HEK293 (cell line): ENCODE results near the gene MARK3.

Experiments
- EGR2 ChIP-seq: fragments of 450-650 bp; formaldehyde crosslinking; IDR thresholded peaks from 2 replicates; pipeline ENCODE4 v1.5.1; 2016; ENCODE audit warnings: low read depth, missing biosample characterization, missing genetic modification characterization
- GLIS2 ChIP-seq: fragments of 450-650 bp; formaldehyde crosslinking; IDR thresholded peaks from 2 replicates; pipeline ENCODE4 v1.5.1; 2016; ENCODE audit warnings: missing biosample characterization, missing genetic modification characterization
- HIC1 ChIP-seq: fragments of 450-650 bp; formaldehyde crosslinking; IDR thresholded peaks from 2 replicates; pipeline ENCODE4 v1.5.1; 2016; ENCODE audit warnings: missing biosample characterization, missing genetic modification characterization
- KLF17 ChIP-seq: fragments of 450-650 bp; formaldehyde crosslinking; IDR thresholded peaks from 2 replicates; pipeline ENCODE4 v1.5.1; 2016; ENCODE audit warnings: missing biosample characterization, missing genetic modification characterization
- SP2 ChIP-seq: fragments of 450-650 bp; formaldehyde crosslinking; IDR thresholded peaks from 2 replicates; pipeline ENCODE4 v1.5.1; 2016; ENCODE audit warnings: missing biosample characterization, missing genetic modification characterization
- SP3 ChIP-seq: fragments of 450-650 bp; formaldehyde crosslinking; IDR thresholded peaks from 2 replicates; pipeline ENCODE4 v1.5.1; 2016; ENCODE audit warnings: missing biosample characterization, missing genetic modification characterization
- WT1 ChIP-seq: fragments of 450-650 bp; formaldehyde crosslinking; IDR thresholded peaks from 2 replicates; pipeline ENCODE4 v1.5.1; 2016; ENCODE audit warnings: missing biosample characterization, missing genetic modification characterization
- ZBTB1 ChIP-seq: fragments of 450-650 bp; formaldehyde crosslinking; IDR thresholded peaks from 2 replicates; pipeline ENCODE4 v1.5.1; 2016; ENCODE audit warnings: missing biosample characterization, missing genetic modification characterization
- ZBTB10 ChIP-seq: fragments of 450-650 bp; formaldehyde crosslinking; IDR thresholded peaks from 2 replicates; pipeline ENCODE4 v1.5.1; 2016; ENCODE audit warnings: missing biosample characterization, missing genetic modification characterization
- ZBTB8A ChIP-seq: fragments of 450-650 bp; formaldehyde crosslinking; IDR thresholded peaks from 2 replicates; pipeline ENCODE4 v1.5.1; 2016; ENCODE audit warnings: missing biosample characterization, missing genetic modification characterization
- ZEB2 ChIP-seq: fragments of 450-650 bp; formaldehyde crosslinking; IDR thresholded peaks from 2 replicates; pipeline ENCODE4 v1.5.1; 2016; ENCODE audit warnings: missing biosample characterization, missing genetic modification characterization
- ZNF2 ChIP-seq: fragments of 450-650 bp; formaldehyde crosslinking; IDR thresholded peaks from 2 replicates; pipeline ENCODE4 v1.5.1; 2016; ENCODE audit warnings: missing biosample characterization, missing genetic modification characterization
- ZNF24 ChIP-seq: fragments of 450-650 bp; formaldehyde crosslinking; IDR thresholded peaks from 2 replicates; pipeline ENCODE4 v1.5.1; 2016; ENCODE audit warnings: missing biosample characterization, missing genetic modification characterization
- ZNF324 ChIP-seq: fragments of 450-650 bp; formaldehyde crosslinking; IDR thresholded peaks from 2 replicates; pipeline ENCODE4 v1.5.1; 2016; ENCODE audit warnings: missing biosample characterization, missing genetic modification characterization
- ZNF391 ChIP-seq: fragments of 450-650 bp; formaldehyde crosslinking; IDR thresholded peaks from 2 replicates; pipeline ENCODE4 v1.5.1; 2016; ENCODE audit warnings: low read depth, missing biosample characterization, missing genetic modification characterization, borderline replicate concordance
- ZNF501 ChIP-seq: fragments of 450-650 bp; formaldehyde crosslinking; IDR thresholded peaks from 2 replicates; pipeline ENCODE4 v1.5.1; 2016; ENCODE audit warnings: missing biosample characterization, missing genetic modification characterization
- ZNF513 ChIP-seq: fragments of 450-650 bp; IDR thresholded peaks from 2 replicates; pipeline ENCODE4 v1.5.1; 2018; ENCODE audit warnings: missing biosample characterization, missing genetic modification characterization
- ZNF624 ChIP-seq: fragments of 450-650 bp; formaldehyde crosslinking; IDR thresholded peaks from 2 replicates; pipeline ENCODE4 v1.5.1; 2017; ENCODE audit warnings: missing biosample characterization, missing genetic modification characterization
- ZNF658 ChIP-seq: fragments of 450-650 bp; formaldehyde crosslinking; IDR thresholded peaks from 2 replicates; pipeline ENCODE4; 2016; ENCODE audit warnings: missing biosample characterization, missing genetic modification characterization
- ZXDB ChIP-seq: fragments of 450-650 bp; formaldehyde crosslinking; IDR thresholded peaks from 2 replicates; pipeline ENCODE4 v1.5.1; 2016; ENCODE audit warnings: missing biosample characterization, missing genetic modification characterization
- TF ChIP-seq, protein P1 (sequence below): fragments of 450-650 bp; formaldehyde crosslinking; IDR thresholded peaks from 2 replicates; pipeline ENCODE4 v1.5.1; 2016; ENCODE audit warnings: missing biosample characterization, missing genetic modification characterization

MARK3 gene

GRCh38 chr14:103522649-103523574 is 137.7 kb downstream of the MARK3 start, which contains the start of gene CKB (continued):
- no peak for TF ChIP-seq ZNF24 (tag by site-specific recombination)
- 0 out of 2 replicates have a peak, but pooled peaks have one; percentile 24 for TF ChIP-seq ZNF513 (tag by site-specific recombination)
- no peak for TF ChIP-seq ZBTB1 (tag by site-specific recombination)
- TF ChIP-seq ZNF624 (tag by site-specific recombination) = no peak
- TF ChIP-seq WT1 = peak; percentile 20; the same call in 1 of the 2 replicates
- peak; percentile 66 for TF ChIP-seq SP2
- TF ChIP-seq KLF17 (tag by site-specific recombination) = peak; percentile 76
- peak; percentile 63; the same call in 1 of the 2 replicates for TF ChIP-seq ZBTB10 (tag by site-specific recombination)
- TF ChIP-seq GLIS2 = peak; percentile 83
- TF ChIP-seq ZXDB (tag by site-specific recombination) = peak; percentile 56
- TF ChIP-seq, protein P1, sequence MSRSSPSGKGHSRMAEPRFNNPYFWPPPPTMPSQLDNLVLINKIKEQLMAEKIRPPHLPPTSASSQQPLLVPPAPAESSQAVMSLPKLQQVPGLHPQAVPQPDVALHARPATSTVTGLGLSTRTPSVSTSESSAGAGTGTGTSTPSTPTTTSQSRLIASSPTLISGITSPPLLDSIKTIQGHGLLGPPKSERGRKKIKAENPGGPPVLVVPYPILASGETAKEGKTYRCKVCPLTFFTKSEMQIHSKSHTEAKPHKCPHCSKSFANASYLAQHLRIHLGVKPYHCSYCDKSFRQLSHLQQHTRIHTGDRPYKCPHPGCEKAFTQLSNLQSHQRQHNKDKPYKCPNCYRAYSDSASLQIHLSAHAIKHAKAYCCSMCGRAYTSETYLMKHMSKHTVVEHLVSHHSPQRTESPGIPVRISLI = no peak
- peak; percentile 66; the same call in 1 of the 2 replicates for TF ChIP-seq ZNF2
- TF ChIP-seq ZNF391 = peak; percentile 36; the same call in 1 of the 2 replicates
- TF ChIP-seq ZNF324 (tag by site-specific recombination) = peak; percentile 52; the same call in 1 of the 2 replicates
- TF ChIP-seq ZNF658 (tag by site-specific recombination) = no peak
- peak; percentile 66 for TF ChIP-seq EGR2 (tag by site-specific recombination)
- peak; percentile 72; the same call in 1 of the 2 replicates for TF ChIP-seq HIC1 (tag by site-specific recombination)
- peak; percentile 78; the same call in 1 of the 2 replicates for TF ChIP-seq ZEB2
- peak; percentile 51; the same call in 1 of the 2 replicates for TF ChIP-seq SP3 (tag by site-specific recombination)
- TF ChIP-seq ZNF501 = no peak
- peak; percentile 91 for TF ChIP-seq ZBTB8A (tag by site-specific recombination)
- TF ChIP-seq, all 188 proteins: peak for 36
